Measurements from ENCODE around the gene PRKAG2.

PRKAG2 gene

GRCh38 chr7:151704299-151704959 is 172.5 kb downstream of the PRKAG2 start:
- DNase-seq, result no peak

DNA sequence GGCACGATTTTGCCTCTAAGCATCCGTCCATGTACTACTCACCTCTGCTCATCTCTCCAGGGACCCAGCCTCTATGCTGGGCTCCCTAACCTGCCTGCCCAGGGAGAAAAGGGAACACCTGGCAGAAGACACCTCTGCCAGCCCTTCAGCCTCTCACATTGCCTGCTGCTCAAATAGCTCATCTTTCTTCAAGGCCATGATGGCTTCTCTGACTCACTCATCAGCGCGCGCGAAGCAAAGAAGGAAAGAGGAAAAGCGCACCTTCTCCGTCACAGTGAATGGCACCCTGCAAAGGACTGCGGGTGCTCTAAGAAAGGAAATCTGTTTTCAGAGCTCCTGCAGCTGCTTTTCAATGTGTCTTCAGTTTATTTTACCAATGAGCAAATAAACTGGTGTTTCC is 174.0 kb downstream of the PRKAG2 start:
- DNase-seq, result no peak

- no peak for DNase-seq
Observed at GRCh38 chr7:151700586-151701165, 176.2 kb downstream of the PRKAG2 start.

GRCh38 chr7:151699928-151700319 is 177.0 kb downstream of the PRKAG2 start:
- DNase-seq, result no peak

- DNase-seq, result no peak
Observed at GRCh38 chr7:151699147-151699927, 177.6 kb downstream of the PRKAG2 start.

GRCh38 chr7:151697942-151698341 is 179.0 kb downstream of the PRKAG2 start:
- DNase-seq, result no peak

- DNase-seq, result no peak
Observed at GRCh38 chr7:151697515-151697895, 179.4 kb downstream of the PRKAG2 start.

DNA sequence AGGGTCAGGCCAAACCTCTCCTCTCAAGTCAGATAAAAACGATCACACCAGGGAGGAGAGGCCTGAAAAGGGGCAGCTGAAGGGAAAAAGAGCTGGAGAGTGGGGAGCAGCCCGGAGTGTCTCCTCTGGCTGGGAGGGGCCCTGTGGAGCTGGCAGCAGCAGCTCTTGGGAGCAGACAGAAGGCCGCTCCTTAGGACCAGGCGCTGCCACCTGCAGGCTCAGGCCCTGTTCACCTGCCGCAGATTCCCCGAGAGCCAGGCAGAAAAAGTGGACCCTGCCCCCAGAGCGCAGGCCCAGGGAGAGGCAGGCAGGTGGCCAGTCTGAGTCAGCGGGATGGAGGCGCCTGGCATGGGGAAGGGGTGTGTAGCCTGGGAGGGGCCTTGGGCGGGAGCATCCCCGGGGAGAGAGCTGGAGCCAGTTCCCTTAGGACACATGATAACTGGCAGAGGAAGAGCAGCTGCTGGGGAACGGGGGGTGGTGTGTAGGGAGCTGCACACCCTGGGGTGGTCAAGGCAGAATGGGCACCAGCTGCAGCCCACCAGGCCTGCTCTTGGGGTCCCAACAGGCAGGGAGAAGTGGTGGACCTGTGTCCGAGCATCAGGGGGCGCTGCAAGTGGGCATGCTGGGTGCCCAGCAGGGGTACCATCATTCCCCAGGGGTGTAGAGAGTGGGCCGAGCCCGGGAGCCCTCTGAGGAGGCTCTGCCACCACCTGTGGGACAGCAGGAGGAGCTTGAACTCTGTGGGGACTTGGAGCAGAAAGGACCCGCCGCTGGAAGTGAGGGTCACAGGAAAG is 180.0 kb downstream of the PRKAG2 start:
- DNase-seq, result no peak

- no peak for DNase-seq
Observed at GRCh38 chr7:151695951-151696541, 180.9 kb downstream of the PRKAG2 start.

DNA sequence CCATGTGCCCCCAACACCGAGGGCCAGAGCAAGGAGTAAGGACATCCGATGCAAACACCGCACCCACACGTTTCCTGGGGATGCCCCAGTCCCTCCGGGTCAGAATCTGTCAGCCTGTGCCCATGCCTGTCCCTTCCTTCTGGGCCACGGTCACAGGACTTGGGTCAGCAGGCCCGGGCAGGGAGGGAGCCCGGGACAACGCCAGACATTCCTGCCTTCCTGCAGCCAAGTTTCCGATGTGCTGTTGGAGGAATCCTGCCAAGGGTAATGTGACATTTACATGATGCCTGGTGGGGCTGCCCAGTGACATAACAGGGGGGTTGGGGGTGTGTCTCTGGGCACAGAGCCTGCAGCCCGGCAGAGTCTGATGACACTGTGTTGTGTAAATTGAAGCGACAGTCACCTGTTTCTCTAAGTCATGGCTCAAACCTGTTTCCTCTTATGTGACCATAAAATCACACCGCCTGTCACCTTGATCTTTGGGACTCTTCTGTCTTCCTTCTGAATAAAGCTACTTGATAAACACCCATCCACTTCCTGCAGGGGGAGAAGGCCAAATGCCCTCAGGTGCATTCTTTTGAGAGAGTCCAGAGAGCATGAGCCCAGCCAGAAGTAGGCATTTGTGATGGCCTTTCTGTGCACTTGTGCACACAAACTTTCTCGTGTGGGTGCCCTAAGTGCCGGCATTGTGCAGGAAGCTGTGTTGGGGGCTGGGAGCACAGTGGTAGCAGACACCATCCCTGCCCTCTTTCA is 181.9 kb downstream of the PRKAG2 start:
- no peak for DNase-seq

- DNase-seq, result no peak
Observed at GRCh38 chr7:151694441-151694827, 182.5 kb downstream of the PRKAG2 start.

DNA sequence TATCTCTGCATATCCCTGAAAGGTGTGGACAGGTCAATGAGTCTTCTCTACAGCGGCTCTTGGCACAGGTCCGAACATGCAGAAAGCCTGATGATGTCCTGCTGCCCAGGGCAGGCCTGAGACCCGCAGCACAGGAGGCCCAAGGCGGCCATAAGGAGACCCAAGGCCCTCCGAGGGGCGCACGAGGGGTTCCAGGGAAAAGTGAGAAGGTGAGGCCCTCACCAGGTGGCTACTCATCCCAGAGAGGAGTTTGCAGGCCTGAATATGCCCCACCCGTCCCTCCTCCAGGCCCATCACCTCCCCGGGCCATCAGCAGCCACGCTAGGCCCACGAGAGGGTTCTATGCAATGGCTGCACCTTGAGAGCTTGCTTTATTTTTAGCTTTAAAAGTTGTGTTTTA is 183.8 kb downstream of the PRKAG2 start:
- no peak for DNase-seq

- no peak for DNase-seq
Observed at GRCh38 chr7:151692721-151693120, 184.2 kb downstream of the PRKAG2 start.

- DNase-seq, result no peak
Observed at GRCh38 chr7:151691449-151691848, 185.5 kb downstream of the PRKAG2 start.

GRCh38 chr7:151690606-151691005 is 186.3 kb downstream of the PRKAG2 start:
- no peak for DNase-seq

- no peak for DNase-seq
Observed at GRCh38 chr7:151689196-151689971, 187.5 kb downstream of the PRKAG2 start.

- DNase-seq, result no peak
Observed at GRCh38 chr7:151688236-151688780, 188.6 kb downstream of the PRKAG2 start.

- DNase-seq, result no peak
Observed at GRCh38 chr7:151687523-151688235, 189.2 kb downstream of the PRKAG2 start.

DNA sequence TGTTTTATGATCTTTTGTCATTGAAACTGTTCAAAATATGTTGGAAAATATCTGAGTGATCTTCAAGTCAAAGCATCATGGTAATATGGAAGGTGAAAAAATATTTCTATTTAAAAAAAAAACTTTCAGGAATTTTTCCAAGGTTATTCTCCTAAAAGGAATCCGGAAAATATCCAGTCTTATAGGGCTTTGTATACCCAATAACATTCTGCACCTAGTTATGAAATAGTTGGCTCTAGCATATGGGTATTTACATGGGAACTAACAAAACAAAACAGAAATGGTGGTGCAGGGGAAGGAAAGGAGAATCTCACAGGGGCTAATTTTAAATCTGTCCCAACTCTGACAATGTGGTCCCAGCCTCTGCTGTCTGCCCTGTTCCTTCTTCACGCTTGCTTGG is 190.1 kb downstream of the PRKAG2 start:
- no peak for DNase-seq

DNA sequence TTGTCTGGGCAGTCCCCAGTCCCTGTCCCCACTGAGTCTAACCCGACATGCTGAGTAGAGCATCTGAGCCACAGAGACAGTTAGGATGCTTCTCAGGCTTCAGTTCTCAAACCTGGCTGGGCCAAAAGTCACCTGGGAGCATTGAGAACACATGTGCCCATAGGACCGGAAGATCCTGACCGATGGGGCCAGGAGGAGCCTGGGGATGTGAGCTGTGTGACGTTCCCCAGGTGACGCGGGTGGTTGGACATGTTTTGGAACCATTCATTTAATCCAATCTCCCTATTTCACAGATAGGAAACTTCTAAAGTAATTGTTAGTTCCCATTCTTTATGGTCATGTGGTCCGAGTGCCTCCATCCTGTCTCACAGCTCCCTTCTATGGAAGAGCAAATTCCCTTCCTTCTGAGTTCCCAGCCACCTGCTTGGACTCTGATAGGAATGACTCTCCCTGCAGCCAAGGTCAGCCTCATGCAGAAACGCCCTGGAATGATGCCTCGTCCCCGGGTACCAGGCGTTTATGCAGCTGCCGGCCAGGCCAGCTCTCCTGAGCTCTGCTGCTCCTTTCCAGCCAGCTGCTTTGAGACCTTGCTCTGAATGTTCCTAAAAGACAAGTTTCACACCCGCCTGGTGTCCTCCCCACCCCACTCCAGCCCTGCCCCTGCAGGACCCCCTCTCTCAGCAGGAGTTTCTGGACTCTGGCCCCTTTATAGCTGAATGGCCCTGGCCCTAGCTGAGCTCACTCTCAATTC is 190.7 kb downstream of the PRKAG2 start:
- no peak for DNase-seq

Data from KG1 (cell line).